Chondrocyte (in vitro differentiated cells): ENCODE results near the gene MC3R. TPM values are rescaled to one million over a fixed set of nuclear protein-coding genes. Genes with fewer than 3 reads are reported as not detected.

ENCODE experiments used
- DNase-seq: peaks from one replicate; pipeline ENCODE4 v3.0.0; 2021; ENCODE audit warnings: mixed read lengths, low spot score
- H3K27ac Mint-ChIP-seq: one replicate; pipeline ENCODE4 v1.8.0; 2021; ENCODE audit warnings: mild to moderate bottlenecking, moderate library complexity, mixed read lengths; ENCODE audit not compliant: unreplicated experiment
- H3K27me3 Mint-ChIP-seq: 2 replicates; pipeline ENCODE4 v1.8.0; 2021; ENCODE audit warnings: low read depth, mixed read lengths
- H3K36me3 Mint-ChIP-seq: 2 replicates; pipeline ENCODE4 v1.8.0; 2021; ENCODE audit warnings: low read depth, mixed read lengths
- H3K4me1 Mint-ChIP-seq: 2 replicates; pipeline ENCODE4 v1.8.0; 2021; ENCODE audit warnings: low read depth, mild to moderate bottlenecking, mixed read lengths
- H3K4me3 Mint-ChIP-seq: one replicate; pipeline ENCODE4 v1.8.0; 2021; ENCODE audit warnings: mild to moderate bottlenecking, moderate library complexity, mixed read lengths; ENCODE audit not compliant: unreplicated experiment
- H3K9me3 Mint-ChIP-seq: 2 replicates; pipeline ENCODE4 v1.8.0; 2021; ENCODE audit warnings: low read depth, mixed read lengths
- CTCF ChIP-seq: fragments of 200-600 bp; sonication (generic); IDR thresholded peaks from 2 replicates; pipeline ENCODE4 v1.5.0; 2021; ENCODE audit warnings: antibody characterized with exemption, mild to moderate bottlenecking, moderate library complexity
- total RNA-seq: library from RNA; stranded (reverse); gene quantifications from 3 replicates; pipeline ENCODE4 v1.2.1, GENCODE V29; 2021

Gene MC3R
- total RNA-seq, 1 donor from 2014 or later = not detected

GRCh38 chr20:56245761-56246160, 2.8 kb upstream of the MC3R start:
- no peak for DNase-seq
- no peaks in the 10 kb centered on the region for H3K9me3 Mint-ChIP-seq
- no peak overlapping the region for H3K27ac Mint-ChIP-seq
- H3K36me3 Mint-ChIP-seq = no peaks in the 10 kb centered on the region
- TF ChIP-seq CTCF = no peak
- no peak overlapping the region for H3K4me3 Mint-ChIP-seq
- H3K27me3 Mint-ChIP-seq = peaks cover 29% of the 10 kb centered on the region
- no peaks in the 10 kb centered on the region for H3K4me1 Mint-ChIP-seq

GRCh38 chr20:56249244-56249955, 868 bp downstream of the MC3R start:
- DNase-seq = no peak
- TF ChIP-seq CTCF = peak; percentile 26
- Mint-ChIP-seq H3K27me3 (peaks cover 41% of the 10 kb centered on the region), H3K9me3 (no peaks in the 10 kb centered on the region), H3K36me3 (no peaks in the 10 kb centered on the region), H3K4me1 (no peaks in the 10 kb centered on the region), H3K4me3 (no peak overlapping the region), H3K27ac (no peak overlapping the region)

GRCh38 chr20:56249956-56250355, 1.4 kb downstream of the MC3R start:
- H3K4me1 Mint-ChIP-seq = no peaks in the 10 kb centered on the region
- no peaks in the 10 kb centered on the region for H3K9me3 Mint-ChIP-seq
- no peak overlapping the region for H3K4me3 Mint-ChIP-seq
- H3K27me3 Mint-ChIP-seq = peaks cover 41% of the 10 kb centered on the region
- H3K36me3 Mint-ChIP-seq = no peaks in the 10 kb centered on the region
- no peak overlapping the region for H3K27ac Mint-ChIP-seq
- no peak for DNase-seq
- TF ChIP-seq CTCF = no peak

GRCh38 chr20:56257604-56258003, 9.1 kb downstream of the MC3R start:
- Mint-ChIP-seq H3K27ac (no peak overlapping the region), H3K4me3 (no peak overlapping the region), H3K9me3 (no peaks in the 10 kb centered on the region), H3K27me3 (peaks cover 12% of the 10 kb centered on the region), H3K4me1 (no peaks in the 10 kb centered on the region), H3K36me3 (no peaks in the 10 kb centered on the region)
- TF ChIP-seq CTCF = no peak
- no peak for DNase-seq

GRCh38 chr20:56259948-56260347, 11.4 kb downstream of the MC3R start:
- no peaks in the 10 kb centered on the region for H3K36me3 Mint-ChIP-seq

More at GRCh38 chr20:56259948-56260347, 11.4 kb downstream of the MC3R start:
- TF ChIP-seq CTCF = no peak
- no peaks in the 10 kb centered on the region for H3K4me1 Mint-ChIP-seq
- no peak overlapping the region for H3K27ac Mint-ChIP-seq
- no peaks in the 10 kb centered on the region for H3K9me3 Mint-ChIP-seq
- H3K27me3 Mint-ChIP-seq = peaks cover 10% of the 10 kb centered on the region
- DNase-seq = no peak
- no peak overlapping the region for H3K4me3 Mint-ChIP-seq
